ENCODE results near the gene TSHR.
"Not testable (repeated sequence)": the region's sequence is repeated elsewhere in the genome, so short reads cannot be mapped to it uniquely, and the experiment has no call there.

The TSHR gene

DNA sequence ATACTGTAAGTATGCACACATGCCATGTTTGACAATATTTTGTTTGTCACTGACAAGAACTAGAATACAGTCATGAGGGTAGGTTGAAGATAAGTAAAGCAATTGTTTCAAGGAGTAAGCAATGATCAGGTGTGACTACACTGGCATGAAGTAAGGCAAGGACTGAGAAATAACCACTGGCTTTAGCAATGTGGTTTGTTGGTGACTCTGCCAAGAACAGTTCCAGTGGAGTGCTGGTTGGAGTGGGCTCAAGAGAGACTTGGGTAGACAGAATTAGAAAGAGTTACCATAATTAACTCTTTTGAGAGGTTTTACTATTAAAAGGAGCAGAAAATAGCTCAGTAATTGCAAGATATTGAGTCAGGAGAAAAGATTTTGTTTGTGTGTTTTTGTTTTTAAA lies 135.7 kb downstream of the TSHR start:
- no peak for DNase-seq

DNA sequence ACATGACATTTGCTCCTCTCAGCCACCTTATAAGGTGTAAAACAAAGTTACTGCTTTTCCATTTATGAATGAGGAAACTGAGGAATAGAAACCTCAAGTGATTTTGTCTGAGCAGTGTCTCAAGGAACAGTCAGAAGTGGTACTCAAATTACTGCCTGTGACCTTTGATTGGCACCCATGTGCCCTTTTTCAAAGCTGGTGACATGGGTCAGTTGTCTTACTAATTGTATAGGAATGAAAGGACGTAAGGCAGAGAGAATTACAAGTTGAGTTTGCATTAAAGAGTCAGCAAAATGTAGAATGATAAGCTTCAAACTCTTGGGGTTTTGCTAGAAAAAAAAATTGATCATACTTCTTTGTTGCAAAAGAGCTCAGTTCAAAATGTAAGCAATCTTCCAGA lies 136.2 kb downstream of the TSHR start:
- no peak for DNase-seq

DNA sequence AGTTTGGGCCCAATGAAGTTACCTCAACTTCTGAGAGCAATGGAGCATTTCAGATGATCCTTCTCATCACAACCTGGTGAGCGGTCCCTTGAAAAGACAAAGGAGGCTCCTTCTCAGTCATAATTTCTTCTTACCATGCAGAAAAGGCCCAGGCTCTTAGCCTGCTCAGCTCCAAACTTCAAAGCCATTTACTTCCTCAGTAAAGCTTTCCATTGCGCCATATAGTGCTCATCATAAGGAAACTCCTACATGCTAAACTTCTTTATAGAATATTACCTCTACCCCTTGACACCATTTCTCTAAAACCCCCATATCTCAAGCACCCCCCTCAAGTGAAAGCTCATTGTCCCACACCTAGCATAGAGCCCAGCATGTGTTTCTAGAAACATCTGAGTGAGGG lies 138.2 kb downstream of the TSHR start:
- DNase-seq: peak in 1 of 2 experiments; percentile 10

DNA sequence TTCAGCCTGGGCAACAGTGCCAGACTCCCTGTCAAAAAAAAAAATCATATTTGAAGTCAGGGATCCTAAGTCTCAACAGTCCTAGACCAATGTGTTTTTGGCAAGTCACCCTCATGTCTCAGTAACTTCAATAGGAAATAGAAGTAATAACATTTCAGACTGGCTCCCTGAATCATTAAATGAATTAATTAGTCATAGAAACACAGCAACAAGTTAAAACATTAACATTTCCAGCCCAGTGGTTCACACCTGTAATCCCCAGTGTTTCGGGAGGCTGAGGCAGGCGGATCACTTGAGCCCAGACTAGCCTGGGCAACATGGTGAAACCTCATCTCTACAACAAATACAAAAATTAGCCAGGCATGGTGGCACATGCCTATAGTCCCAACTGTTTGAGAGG lies 140.1 kb downstream of the TSHR start:
- no peak for DNase-seq

DNA sequence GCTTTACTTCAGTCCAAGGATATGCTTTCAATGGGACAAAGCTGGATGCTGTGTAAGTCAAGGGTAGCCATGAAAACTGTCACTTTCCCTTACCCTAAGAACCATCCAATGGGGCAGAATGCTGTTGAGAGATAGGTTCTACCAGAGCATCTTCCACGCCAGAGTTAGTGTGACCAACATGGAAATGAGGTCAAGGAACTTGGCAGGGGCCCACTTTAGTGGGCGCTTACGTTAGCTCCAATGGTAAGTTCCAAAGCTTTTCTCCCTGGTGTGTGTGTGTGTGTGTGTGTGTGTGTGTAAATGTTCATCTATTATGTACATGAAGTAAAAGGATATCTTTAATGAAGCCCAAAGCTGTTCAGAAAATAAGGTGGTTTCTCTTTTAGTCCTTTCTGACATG lies 141.2 kb downstream of the TSHR start:
- DNase-seq: no peak

DNA sequence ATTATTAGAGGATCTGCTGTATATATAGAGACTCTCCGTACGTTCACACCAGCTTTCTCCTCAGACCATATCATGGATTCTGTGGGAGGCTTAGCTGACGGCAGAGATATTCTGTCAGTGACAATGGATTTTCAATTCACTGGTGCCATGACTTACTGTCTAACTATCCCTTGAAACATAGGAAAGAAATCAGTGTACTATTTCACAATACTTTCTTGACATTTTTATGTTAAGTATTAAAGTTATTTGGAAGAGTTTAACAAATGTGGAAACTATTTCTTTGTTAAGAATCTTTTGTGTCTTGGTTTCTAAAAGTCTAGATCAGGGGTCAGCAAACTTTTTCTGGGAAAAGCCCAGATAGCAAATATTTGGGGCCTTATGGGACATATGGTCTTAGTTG lies 146.8 kb downstream of the TSHR start:
- DNase-seq: no peak

DNA sequence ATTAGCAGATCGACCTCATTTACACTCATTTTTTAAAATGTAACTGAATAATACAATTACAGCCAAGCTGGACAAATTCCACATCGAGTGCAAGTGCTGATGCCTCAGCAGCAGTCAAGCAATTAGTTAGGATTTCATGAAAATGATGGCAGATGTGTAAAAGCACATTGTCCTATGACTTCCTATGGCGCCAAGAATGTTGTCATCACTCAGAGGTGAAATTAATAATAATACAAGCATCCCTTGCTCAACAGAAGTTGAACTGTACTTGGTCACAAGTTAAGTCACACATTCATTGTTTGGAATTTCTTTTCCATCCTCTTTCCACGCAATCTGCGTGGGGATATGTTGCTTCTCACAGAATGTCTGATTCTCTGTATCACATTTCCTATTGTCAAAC lies 148.0 kb downstream of the TSHR start:
- no peak for DNase-seq

DNA sequence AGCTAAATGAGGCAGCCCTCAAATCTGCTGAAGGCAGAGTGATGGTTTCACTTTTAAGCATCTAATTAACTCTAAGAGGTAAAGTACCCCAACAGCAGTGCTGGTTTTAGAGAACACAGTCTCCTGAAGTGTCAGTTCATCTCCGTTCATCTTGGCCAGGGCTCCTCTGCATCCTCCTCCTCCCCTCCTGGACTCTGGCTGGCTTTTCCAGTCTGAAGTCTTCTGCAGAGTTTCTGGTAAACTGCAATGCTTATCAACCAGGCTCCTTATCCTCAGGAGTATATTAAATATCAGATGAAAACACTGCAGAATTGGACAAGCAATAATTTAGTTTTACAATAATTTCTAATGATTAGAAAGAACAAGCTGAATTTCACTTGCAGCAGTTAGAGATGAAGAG lies 150.0 kb downstream of the TSHR start:
- no peak for DNase-seq

DNA sequence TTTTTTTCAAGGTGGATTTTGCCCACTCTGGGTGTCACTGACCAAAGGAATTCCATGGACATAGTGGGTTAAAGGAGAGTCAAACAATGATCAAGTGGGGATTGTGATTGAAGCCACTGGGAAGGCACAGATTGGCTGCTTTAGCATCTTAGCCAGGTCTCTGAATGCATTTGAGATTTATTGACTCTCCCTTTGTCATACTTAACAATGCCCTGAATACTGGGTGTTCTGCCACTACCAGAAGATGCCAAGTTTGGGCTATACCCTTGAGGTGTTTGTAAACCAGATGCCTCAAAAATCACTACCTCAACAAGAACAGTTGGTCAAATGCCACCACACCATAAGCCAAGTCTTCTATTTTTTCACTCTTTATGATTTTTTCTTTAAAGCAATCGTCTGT lies 150.5 kb downstream of the TSHR start:
- DNase-seq: no peak

DNA sequence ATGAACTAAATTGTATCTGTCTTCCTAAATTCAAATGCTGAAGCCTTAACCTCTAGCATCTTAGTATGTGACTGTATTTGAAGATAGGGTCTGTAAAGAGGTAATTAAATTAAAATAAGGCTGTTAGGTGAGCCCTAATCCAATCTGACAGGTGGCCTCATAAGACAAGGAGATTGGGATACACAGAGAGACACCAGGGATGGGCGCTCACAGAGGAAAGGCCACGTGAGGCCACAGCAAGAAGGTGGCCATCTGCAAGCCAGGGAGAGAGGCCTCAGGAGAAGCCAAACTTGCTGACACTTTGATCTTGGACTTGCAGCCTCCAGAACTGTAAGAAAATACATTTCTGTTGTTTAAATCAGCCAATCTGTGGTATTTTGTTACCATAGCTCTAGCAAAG lies 154.8 kb downstream of the TSHR start:
- DNase-seq: no peak

DNA sequence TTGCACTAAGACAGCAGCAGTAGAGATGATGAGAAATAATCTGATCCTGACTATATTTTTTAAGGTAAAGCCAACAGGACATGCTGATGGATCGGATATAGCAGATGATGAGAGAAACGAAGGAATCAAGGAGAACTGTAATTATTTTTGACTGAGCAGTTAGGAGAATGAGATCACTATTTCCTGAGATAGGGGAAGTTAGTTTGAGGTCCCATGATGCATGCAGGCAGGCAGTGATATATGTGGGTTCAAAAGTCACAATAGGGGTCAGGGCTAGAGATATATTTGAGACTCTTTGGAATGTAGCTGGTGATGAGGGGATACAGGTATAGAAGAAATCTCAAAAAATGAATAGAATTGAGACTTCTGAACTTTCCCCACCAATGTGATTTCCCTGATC lies 157.8 kb downstream of the TSHR start:
- DNase-seq: no peak

DNA sequence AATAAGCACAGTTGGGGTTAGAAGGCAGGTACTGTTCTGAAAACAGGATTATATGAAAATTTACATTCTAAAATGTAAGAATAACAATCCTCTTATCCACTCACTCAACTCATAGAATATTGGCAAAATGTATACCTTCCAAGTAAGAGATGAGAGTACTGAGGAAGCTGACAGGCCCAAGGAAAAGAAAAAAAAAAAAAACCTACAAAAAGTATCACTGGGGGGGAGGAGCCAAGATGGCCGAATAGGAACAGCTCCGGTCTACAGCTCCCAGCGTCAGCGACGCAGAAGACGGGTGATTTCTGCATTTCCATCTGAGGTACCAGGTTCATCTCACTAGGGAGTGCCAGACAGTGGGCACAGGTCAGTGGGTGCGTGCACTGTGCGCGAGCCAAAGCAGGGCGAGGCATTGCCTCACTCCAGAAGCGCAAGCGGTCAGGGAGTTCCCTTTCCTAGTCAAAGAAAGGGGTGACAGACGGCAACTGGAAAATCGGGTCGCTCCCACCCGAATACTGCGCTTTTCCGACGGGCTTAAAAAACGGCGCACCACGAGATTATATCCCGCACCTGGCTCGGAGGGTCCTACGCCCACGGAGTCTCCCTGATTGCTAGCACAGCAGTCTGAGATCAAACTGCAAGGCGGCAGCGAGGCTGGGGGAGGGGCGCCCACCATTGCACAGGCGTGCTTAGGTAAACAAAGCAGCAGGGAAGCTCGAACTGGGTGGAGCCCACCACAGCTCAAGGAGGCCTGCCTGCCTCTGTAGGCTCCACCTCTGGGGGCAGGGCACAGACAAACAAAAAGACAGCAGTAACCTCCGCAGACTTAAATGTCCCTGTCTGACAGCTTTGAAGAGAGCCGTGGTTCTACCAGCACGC lies 158.8 kb downstream of the TSHR start:
- not testable (repeated sequence) for DNase-seq

DNA sequence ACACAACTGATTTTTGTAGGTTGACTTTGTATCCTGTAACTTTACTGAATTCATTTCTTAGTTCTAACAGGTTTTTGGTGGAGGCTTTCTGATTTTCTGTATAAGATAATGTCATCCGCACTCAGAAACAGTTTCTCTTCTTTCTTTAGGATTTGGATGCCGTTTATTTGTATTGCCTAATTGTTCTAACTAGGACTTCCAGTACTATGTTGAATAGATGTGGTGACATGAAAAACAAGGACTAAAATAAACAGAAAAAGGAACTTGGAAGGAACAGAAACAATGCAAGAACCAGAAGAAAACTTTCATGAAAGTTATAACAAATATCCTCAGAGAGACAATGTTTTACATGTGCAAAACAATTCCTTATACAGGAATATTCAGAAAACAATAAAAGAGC lies 165.1 kb downstream of the TSHR start:
- no peak for DNase-seq

DNA sequence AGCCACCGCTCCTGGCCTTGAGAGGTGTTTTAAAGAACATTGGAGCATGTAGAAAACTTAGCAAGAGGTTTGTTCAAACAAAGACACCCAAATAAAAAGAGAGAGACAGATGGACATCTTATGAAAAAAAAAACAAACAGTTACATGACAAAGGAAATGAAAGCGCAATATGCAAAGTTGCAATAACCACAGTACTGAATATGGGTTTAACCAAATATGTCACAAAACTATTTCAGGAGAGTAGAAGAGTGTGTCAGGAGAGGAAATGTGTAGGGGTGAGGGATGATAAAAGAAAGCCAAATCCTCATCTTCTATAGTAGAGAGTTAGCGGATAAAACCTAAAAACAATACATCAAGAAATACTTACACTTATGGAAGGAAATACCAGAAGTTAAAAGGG lies 166.9 kb downstream of the TSHR start:
- no peak for DNase-seq

DNA sequence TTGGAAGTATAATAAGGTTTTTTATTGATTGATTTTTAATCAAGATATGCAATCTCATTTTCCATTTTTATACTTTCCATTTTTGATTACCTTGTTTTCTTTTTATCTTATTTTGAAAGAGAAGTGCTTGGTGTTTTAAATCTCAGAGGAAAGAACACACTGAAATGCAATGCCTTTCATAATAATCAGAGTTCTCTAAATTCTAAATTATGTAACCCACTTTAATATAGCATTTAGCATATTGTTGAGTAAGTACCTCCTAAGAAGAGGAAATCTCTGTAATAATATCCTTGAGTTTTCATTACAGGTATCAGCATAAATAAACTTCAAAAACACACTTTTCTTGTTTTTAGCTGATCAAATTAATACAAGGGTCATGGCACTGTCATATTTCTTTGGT lies 168.4 kb downstream of the TSHR start:
- peak; percentile 10 to 22 for DNase-seq

DNA sequence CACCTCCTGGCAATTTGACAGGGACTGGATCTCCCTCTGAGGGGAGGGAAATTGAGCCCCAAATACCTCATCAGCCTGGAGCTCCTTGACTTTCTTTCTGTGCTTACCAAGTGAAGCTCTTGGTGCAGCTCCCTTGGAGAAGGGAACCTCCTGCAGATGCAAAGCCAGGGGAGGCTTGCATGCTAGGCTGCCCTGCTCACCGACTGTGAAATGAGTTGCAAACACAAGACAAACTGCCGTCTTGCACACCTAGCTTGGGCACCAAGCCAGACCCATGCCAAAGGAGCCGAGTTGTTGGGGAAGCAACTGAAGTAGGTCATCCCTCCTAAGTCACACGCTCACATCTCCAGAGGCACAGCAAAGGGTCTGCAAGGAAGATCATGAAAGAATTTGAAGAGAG lies 170.1 kb downstream of the TSHR start:
- DNase-seq: no peak

DNA sequence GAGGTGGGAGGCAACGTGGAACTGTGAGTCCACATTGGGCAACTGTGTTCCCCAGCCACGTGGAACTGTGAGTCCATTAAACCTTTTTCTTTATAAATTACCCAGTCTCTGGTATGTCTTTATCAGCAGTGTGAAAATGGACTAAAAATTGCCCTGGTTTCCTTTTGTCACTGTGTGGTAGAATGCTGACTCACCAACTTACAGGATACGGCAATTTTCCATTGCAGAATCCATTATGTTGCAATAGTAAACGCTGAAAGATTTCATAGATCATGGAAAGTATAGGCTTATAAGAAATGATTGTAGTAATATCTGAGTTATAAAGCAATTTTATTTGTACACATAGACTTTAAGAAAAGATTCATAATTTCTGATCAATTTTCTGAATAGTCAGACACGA lies 172.4 kb downstream of the TSHR start:
- DNase-seq: peak; percentile 52 to 64

DNA sequence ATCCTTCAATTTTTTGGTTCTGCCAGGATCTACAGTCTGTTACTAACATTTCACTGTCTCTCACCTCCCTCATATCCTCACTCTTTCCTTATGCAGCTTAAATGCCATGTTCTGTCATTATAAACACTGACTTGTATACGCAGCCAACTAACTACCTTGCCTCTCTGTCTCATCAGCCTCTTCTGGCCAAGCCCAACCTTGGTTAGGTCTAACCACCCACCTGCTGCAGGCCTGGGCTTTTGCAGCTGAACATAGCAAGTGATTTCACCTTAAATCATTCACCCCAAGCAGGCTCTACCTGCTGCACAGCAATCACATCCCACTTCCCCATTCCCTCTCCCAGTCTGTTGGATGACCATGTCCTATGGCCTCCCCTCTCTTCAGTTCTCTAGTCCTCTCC lies 173.8 kb downstream of the TSHR start:
- DNase-seq: no peak

DNA sequence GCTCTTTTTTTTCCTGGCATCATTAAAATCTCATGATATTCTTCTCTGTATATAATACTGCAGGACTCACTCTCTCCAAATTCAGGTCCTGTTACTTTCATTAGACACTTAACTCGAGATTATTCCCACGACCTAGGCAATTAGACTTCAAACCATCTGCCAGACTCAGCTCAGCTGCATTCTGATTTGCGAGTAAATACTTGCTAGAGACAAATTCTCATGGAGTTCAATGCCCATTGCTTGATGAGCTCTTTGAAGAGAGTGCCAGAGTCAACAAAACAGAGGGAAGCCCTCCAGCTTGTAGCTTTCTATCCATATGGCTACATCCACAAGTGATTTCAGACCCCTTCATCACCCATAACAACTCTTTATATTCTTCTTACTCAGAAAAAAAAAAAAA lies 177.0 kb downstream of the TSHR start:
- no peak for DNase-seq

DNA sequence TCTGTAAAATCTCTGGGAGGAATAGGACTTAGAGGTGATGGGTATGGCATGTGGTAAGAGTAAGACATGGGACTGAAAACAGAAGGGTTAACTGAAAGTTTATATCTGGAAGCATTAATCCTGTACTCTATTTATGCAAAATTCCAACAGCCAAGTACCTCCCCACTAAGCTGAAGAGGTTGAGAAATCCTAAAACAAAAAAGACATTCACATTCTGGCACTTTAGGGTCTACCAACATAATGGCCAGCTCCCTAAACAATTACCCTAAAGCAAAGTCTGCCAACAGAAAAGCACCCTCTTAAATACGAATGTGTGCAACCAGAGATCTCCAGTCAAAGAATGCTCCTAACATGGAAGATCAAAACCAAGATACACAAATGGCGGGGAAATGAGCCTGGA lies 178.0 kb downstream of the TSHR start:
- no peak for DNase-seq

DNA sequence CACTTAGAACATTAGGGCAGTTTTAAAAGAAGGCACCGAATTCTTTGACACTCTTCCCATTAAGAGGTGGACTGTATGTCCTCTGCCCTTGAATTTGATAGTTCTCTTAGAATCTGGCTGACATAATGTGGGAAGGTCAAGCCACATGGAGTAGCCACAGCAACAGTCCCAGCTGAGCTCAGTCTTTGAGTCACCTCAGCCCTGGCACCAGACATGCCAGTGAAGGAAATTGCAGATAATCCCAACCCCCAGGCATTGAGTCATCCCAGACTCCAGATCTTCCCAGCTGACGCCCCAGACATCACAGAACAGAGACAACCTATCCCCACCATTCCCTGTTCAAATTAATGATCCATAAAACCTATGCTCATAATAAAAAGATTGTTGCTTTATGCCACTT lies 181.9 kb downstream of the TSHR start:
- DNase-seq: no peak

DNA sequence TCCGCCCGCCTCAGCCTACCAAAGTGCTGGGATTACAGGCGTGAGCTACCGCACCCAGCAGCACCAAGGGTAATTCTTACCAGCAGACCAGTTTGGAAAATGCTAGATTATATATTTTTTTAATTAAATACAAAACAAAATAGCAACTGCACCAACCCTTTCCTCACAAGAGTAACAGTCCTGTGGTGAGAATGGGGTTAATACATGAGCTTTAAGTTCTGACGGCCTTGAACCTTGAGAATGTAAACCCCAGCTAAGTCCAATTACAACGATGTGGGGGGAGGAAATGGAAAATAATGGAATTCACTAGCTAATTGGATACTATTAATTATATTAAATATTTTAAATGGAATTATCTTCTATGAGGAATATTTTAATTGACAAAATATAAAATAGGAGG lies 183.0 kb downstream of the TSHR start:
- no peak for DNase-seq

DNA sequence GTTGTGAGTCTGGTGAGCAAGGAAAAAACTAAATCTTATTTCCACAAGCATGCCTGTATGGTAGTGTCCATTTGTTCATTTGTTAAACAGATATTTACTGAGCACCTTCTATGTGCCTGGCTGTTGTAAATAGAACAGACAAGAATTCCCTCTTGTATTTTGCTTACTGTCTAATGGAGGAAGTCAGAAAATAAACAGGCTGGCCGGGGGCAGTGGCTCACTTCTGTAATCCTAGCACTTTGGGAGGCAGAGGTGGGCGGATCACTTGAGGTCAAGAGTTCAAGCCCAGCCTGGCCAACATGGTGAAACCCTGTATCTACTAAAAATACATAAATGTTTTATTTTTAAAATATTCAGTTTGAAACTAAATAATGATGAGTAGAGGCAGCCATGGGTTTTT lies 186.0 kb downstream of the TSHR start:
- no peak for DNase-seq

DNA sequence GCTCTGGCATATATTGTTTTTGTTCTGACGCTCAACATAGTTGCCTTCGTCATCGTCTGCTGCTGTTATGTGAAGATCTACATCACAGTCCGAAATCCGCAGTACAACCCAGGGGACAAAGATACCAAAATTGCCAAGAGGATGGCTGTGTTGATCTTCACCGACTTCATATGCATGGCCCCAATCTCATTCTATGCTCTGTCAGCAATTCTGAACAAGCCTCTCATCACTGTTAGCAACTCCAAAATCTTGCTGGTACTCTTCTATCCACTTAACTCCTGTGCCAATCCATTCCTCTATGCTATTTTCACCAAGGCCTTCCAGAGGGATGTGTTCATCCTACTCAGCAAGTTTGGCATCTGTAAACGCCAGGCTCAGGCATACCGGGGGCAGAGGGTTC lies 188.4 kb downstream of the TSHR start:
- DNase-seq: no peak
